ENCODE results near the gene NNAT. TPM values are rescaled to one million over a fixed set of nuclear protein-coding genes. Genes with fewer than 3 reads are reported as not detected.

The NNAT gene
- total RNA-seq, 1 donor from 2014 or later, result 19.3 TPM

- H3K4me3 Mint-ChIP-seq, result no peak overlapping the region
- TF ChIP-seq CTCF (IDR thresholded peaks at IDR 0.05; ENCODE audit: unreplicated experiment), result no peak
- no peaks in the 10 kb centered on the region for H3K9me3 Mint-ChIP-seq
- no peaks in the 10 kb centered on the region for H3K36me3 Mint-ChIP-seq
- H3K27me3 Mint-ChIP-seq (ENCODE audit: low read depth), result peaks cover 24% of the 10 kb centered on the region
- no peak for DNase-seq (ENCODE audit: low spot score in 2 of 2, unreplicated experiment in 2 of 2)
- peaks cover 35% of the 10 kb centered on the region for H3K4me1 Mint-ChIP-seq
- no peak overlapping the region for H3K27ac Mint-ChIP-seq
Observed at GRCh38 chr20:37566590-37567330, 45.7 kb downstream of the NNAT start.

- TF ChIP-seq CTCF (IDR thresholded peaks at IDR 0.05; ENCODE audit: unreplicated experiment), result no peak
- Mint-ChIP-seq H3K4me3 (no peak overlapping the region), H3K27ac (no peak overlapping the region), H3K9me3 (no peaks in the 10 kb centered on the region), H3K4me1 (peaks cover 35% of the 10 kb centered on the region), H3K27me3 (ENCODE audit: low read depth) (peaks cover 25% of the 10 kb centered on the region), H3K36me3 (no peaks in the 10 kb centered on the region)
- DNase-seq (ENCODE audit: low spot score in 2 of 2, unreplicated experiment in 2 of 2), result no peak
Observed at GRCh38 chr20:37567331-37567665, 46.2 kb downstream of the NNAT start.

GRCh38 chr20:37567671-37568588, 46.9 kb downstream of the NNAT start:
- Mint-ChIP-seq H3K27ac (peak overlapping the region; percentile 71), H3K4me3 (peak overlapping the region; percentile 37), H3K36me3 (no peaks in the 10 kb centered on the region), H3K27me3 (ENCODE audit: low read depth) (peaks cover 28% of the 10 kb centered on the region), H3K4me1 (peaks cover 35% of the 10 kb centered on the region), H3K9me3 (no peaks in the 10 kb centered on the region)
- peak in 1 of 2 experiments; percentile 63 for DNase-seq (ENCODE audit: low spot score in 2 of 2, unreplicated experiment in 2 of 2)
- TF ChIP-seq CTCF (IDR thresholded peaks at IDR 0.05; ENCODE audit: unreplicated experiment), result no peak

- DNase-seq (ENCODE audit: low spot score in 2 of 2, unreplicated experiment in 2 of 2), result no peak
- no peak overlapping the region for H3K27ac Mint-ChIP-seq
- TF ChIP-seq CTCF (IDR thresholded peaks at IDR 0.05; ENCODE audit: unreplicated experiment), result no peak
- H3K4me3 Mint-ChIP-seq, result no peak overlapping the region
- peaks cover 22% of the 10 kb centered on the region for H3K4me1 Mint-ChIP-seq
- peaks cover 32% of the 10 kb centered on the region for H3K27me3 Mint-ChIP-seq (ENCODE audit: low read depth)
- no peaks in the 10 kb centered on the region for H3K36me3 Mint-ChIP-seq
- H3K9me3 Mint-ChIP-seq, result no peaks in the 10 kb centered on the region
Observed at GRCh38 chr20:37570419-37570818, 49.4 kb downstream of the NNAT start.

GRCh38 chr20:37571033-37571432, 50.0 kb downstream of the NNAT start:
- Mint-ChIP-seq H3K27me3 (ENCODE audit: low read depth) (peaks cover 31% of the 10 kb centered on the region), H3K27ac (no peak overlapping the region), H3K4me1 (peaks cover 19% of the 10 kb centered on the region), H3K9me3 (no peaks in the 10 kb centered on the region), H3K4me3 (no peak overlapping the region), H3K36me3 (no peaks in the 10 kb centered on the region)
- no peak for DNase-seq (ENCODE audit: low spot score in 2 of 2, unreplicated experiment in 2 of 2)
- TF ChIP-seq CTCF (IDR thresholded peaks at IDR 0.05; ENCODE audit: unreplicated experiment), result no peak

Other genes with a start within 250 kb of the NNAT start
- gene MANBAL, start 231.6 kb upstream of the NNAT start, total RNA-seq, result 40.3 to 44.2 TPM (median 43.0 TPM) in 3 replicates
- gene SRC, start 175.1 kb upstream of the NNAT start, total RNA-seq, result 81.2 to 85.2 TPM (median 81.3 TPM) in 3 replicates
- gene BLCAP, start 6.6 kb downstream of the NNAT start, total RNA-seq, result 71.7 to 76.2 TPM (median 72.7 TPM) in 3 replicates
- 55.6 to 59.1 TPM (median 59.0 TPM) in 3 replicates for gene CTNNBL1, start 172.8 kb downstream of the NNAT start, total RNA-seq